Retina (tissue), 1 donor: ENCODE results near the gene POPDC2.
A peak's percentile ranks its signal among the peaks of the same experiment; 100 is the strongest.
"Not testable (repeated sequence)": the region's sequence is repeated elsewhere in the genome, so short reads cannot be mapped to it uniquely, and the experiment has no call there.

Experiments used
- DNase-seq: peaks from one replicate; pipeline ENCODE4 v3.0.0-alpha.2; 2016

POPDC2 gene, protein sequence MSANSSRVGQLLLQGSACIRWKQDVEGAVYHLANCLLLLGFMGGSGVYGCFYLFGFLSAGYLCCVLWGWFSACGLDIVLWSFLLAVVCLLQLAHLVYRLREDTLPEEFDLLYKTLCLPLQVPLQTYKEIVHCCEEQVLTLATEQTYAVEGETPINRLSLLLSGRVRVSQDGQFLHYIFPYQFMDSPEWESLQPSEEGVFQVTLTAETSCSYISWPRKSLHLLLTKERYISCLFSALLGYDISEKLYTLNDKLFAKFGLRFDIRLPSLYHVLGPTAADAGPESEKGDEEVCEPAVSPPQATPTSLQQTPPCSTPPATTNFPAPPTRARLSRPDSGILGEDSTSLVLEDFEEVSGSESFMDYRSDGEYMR

DNA sequence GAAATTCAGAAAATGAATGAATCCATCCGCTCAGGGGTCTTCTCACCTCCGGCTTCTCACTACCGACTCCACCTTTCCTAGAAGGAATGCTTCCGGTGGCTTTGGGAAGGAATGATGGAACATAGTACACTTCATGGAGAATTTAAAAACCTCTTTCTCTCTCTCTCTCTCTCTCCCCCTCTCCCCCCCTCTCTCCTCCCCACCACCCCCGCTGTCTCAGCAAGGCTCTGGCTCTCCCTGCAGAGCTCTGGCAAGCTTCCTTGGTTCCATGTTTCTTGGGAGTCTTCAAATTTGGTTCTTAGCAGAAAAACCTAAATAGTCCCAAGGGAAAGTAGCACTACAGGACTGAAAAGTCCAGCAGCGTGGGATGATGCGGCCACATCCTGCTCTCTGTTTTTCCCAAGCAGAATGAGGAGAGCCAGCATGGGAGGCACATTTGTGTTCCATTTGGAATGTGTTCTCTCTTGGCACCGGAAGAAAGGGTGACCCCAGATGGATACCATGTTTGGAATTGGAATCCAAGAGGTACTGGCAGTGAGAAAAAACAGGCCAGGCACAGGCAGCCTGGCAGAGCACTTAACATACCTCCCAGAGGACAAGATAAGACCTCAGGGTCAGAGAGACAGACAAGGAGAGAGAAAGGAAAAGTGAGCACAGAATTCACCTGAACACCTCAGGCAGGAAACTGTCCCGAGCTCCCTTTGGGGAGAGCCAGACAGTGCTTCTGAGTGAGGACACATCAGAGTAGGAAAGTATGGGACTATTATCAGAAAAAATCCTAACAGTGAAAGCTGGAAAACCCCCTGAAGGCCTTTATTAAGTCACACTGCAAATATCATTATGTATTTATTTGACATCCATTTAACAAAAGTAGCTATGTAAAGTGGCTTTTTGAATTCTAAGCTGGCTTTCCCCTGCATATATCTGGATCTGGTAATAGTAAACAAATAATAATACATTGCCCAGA lies at the start of gene POPDC2:
Gene POPDC2, minus strand, starts transcription at position 116 of the 967 bp plus-strand sequence. CDS start 166 bp downstream, outside the sequence.
- DNase-seq: no peak

DNA sequence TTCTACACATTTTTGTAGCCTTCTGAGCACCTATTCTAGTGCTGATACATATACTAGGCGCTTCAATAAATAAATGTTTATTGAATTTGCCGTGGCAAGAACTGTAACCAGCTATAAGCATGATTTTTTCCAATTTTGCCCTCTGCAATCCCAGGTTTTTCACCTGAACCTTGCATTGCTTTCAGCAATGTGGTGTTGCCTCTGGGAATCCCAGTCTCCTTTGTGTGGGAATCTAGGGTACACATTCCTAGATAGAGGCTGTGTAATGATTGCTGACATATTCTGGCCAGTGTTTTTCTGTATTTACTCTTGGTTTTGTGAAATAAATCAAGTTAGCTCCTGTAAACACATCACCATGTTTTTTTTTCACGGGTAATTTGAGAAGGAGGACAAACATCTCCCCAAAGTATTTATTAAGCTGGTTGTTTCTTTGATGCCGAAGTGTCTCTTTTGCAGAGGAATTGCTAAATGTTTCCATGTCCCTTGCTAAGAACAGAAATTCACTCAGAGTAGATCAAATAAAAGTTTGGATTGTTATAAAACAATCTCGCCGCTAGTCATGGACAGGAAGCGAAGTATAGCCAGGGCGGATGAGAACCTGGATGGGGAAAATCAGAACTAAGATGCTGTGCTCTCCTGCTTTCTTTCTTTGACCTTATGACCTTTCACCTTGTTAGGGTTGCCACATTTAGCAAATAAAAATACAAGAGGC lies 43.6 kb upstream of the POPDC2 start:
- DNase-seq: peak; percentile 36

DNA sequence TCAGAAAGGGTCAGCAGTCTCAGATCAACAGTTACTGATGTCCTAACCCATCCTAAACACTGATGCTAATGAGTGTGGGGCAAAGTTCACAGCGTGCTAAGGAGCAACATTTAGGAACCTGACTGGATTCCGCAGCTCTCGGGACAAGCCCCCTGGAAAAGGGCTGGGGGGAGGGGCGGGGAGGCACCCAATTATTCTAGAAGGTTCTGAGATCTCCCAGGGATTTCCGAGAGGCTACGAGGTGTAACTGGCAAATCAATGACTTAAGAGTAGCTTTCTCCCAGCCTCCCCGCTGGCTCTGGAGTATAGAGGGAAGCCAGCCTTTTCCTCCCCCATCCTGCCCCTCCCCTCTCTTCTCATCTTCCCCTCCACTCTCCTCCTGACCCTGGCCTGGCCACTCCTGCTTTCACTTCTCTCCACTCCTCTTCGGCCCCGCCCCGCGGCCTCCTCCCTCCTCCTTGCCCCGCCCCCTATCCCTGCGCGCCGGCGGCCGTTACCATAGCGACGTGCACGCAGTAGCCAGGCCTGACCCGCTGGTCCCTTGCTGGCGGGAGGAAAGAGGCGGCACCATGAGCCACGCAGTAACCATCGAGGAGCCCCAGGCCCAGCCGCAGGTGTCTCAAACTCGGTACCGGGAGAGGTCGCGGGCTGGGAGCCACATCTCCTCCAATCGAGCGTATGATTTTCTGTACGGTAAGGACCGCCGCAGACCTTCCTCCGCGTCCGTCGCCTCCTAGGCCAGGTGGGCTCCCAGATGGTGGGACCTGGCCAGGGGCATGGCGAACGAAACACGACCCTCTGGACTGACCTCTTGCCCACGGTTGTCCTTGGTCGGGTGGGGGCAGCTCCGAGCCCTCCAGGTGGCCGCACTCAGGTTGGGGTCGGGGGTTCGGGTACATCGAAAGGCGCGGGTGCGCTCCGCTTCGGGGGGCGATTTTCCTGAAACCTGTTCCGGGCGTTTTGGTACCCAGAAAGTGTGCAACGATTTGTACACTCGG lies 42.4 kb upstream of the POPDC2 start, which contains the start of gene CFAP91:
Gene CFAP91, plus strand, starts transcription at position 493 of the 998 bp plus-strand sequence. Its CDS starts 77 bp downstream, at position 570.
- DNase-seq: peak; percentile 88

DNA sequence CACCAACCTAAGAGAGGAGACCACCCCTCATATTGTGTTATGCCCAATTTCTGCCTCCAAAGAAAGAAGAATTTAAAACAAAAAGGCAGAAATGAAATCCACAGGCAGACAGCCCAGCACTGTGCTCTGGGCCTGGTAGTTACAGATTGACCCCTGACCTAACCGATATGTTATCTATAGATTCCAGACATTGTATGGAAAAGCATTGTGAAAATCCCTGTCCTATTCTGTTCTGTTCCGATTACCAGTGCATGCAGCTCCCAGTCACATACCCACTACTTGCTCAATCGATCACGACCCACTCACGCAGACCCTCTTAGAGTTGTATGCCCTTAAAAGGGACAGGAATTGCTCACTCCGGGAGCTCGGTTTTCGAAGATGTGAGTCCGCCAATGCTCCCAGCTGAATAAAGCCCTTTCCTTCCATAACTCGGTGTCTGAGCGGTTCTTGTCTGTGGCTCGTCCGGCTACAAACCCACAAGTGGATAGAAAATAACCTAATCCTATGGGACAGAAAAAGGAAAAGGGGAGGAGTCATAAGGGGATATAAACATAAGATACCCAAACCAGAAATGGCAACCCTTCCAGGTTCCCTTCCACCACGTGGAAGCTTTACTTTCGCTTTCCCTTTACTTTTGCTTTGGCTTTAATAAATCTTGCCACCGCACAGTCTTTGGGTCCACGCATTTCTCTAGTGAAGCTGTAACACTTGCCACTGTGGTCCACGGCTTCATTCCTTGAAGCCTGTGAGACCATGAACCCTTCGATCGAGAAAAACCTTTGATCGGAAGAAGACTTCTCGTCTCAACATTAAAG lies 40.7 kb upstream of the POPDC2 start:
- no peak for DNase-seq

DNA sequence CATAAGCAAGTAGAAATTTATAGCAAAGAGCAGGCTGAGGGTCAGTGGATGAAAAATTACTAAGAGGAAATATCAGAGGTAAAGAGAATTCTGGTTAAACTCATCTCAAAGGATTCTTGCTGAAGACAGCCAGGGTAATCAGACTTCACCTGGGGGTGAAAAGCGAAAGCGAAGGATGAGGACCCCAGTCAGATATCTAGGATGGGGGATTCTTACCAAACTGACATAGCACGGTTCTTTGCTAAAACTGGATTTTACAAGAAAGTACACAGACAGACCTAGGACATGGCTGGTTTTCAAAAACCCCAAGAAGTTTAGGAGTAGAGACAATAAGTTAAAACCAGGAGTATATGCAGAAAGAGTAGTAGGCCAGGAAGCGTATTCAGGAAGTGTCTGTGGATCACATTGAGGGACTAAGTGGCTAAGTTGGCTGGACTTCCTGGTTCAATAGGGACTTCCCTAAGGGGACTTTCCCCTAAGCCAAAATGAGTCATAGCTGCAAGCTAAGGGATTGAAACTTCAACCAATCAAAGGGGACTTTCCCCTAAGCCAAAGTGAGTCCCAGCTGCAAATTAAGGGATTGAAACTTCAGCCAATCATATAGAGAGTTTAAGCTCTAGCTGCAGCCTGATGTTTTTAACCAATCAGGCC lies 40.0 kb upstream of the POPDC2 start:
- DNase-seq: no peak

DNA sequence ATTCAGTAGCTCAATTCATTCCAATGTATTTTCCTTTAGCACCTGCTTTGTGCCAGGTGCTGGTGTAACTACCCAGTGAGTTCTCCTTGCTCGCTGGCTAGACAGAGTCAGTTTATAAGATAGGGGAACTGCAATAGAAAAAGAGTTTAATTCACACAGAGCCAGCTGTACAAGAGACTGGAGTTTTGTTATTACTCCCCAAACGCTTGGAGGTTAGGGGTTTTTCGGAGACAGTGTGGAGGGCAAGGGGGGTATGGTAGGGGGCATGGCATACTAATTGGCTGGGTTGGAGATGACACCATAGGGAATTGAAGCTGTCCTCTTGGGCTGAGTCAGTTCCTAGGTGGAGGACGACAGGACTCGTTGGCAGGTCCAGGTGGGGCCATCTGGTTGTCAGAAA lies 37.0 kb upstream of the POPDC2 start:
- DNase-seq: no peak

DNA sequence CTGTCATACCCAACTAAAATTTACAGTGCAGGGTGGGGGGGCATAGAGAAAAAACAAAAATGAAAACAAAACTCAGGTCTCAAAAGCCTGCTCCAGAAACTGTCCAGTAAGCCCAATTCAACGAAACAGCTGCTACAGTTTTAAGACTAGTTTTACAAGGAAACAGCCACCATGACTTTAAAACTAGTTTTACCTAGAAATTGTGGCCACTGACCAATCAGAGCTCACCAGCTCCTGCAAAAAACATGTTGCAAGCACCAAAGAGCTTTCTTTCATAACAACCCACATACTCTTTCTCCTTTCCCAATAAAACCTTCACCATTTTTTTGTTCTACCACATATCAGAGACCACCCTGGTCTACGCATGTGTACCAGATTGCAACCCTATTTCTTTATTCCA lies 35.1 kb upstream of the POPDC2 start:
- no peak for DNase-seq

DNA sequence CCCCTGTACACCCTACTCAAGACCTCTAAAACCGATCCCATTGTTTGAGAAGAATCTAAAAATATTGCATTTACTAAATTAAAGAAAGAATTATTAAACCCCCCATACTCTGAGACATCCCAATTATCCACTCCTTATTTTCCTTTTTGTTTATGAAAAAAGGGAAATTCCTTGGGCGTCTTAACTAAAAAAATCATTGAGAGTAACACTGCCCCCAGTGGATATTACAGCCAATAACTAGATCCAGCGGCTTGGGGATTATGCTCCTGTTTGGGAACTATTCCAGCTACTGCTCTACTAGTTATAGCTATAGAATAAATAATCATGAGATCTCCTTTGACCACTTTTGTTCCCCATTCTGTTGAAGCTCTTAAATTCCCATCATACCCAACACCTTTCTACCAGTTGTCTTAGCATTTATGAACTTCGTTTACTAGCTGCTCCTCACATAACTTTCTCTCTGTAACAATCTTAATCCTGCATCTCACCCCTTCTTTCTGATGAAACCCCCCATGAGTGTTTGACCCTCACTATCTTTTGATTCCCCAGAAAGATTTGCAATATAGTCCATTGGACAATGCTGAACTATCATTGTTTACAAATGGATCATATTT lies 29.8 kb upstream of the POPDC2 start:
- no peak for DNase-seq

DNA sequence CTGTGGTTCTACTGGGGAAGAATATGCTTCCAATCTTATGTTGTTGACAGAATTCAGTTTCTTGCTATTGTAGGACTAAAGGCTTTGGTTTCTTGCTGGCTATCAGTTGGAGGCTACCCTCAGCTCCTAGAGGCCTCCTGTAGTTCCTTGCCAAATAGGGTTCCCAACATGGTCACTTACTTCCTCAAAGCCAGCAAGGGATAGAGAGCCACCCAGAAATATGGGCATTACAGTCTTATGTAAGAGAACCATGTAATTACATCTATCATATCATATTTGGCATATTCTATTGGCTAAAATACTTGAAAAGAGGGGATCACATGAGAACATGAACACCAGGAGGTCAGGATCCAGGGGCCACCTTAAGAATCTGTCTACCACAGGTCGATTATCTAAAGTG lies 23.0 kb upstream of the POPDC2 start:
- DNase-seq: no peak

DNA sequence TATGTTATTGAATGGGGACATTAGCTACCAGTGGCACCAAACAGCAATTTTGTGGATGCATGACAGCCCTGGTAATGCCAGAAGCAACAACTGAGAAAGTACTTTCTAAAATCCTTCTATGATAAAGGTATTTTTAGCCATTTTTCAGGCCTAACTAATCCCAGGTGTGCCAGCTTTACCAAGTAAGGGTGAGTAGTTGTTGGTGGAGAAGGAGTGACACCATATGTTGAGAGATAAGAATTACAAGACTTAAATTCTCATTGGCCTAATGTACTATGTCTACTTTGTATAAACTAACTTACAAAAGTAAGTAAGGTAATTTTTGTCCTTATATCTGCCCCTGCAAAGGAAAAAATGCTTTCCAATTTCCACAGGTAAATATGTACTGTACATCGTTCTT lies 20.9 kb upstream of the POPDC2 start:
- no peak for DNase-seq

DNA sequence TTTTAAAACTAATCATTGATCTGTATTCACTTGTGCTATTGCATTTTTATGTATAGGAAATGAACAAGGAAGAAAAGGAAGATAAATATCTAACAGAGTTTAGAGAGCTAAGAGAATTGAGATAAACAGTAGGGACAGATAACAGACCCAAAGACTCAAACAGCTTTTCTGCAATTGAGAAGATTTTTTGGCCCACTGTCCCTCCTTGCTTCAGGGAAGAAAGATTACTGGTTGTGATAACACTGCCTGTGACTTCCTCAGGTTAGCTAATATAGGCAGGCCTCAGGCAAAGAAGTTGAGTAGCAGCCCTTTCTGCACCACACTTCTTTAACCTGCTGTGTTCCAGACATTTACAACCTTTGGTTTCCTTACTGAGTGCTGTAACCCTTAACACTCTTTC lies 19.5 kb upstream of the POPDC2 start:
- DNase-seq: no peak

DNA sequence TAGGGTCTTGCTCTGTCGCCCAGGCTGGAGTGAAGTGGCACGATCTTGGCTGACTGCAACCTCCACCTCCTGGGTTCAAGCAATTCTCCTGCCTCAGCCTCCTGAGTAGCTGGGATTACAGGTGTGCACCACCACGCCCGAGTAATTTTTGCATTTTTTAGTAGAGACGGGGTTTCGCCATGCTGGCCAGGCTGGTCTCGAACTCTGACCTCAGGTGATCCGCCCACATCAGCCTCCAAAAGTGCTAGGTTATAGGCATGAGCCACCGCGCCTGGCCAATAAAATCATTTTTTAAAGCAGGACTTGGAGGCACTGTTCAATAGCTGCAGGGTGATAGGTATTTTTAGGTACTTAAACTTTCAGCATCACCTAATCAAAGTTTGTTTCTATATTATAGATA lies 17.8 kb upstream of the POPDC2 start:
- not testable (repeated sequence) for DNase-seq

DNA sequence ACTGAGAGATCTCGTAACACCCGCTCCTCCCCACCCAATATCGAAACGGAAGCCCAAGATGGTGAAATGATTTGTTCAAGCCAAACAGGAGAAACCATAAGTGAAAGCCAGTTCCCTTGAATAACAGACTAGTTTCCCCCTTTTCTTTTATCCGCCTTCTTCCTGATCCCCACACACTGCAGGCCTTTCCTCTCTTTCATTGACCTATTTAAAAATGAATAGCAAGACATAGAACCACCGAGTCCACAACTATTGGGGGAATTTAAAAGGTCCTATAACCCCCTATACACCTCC lies 17.2 kb upstream of the POPDC2 start:
- no peak for DNase-seq

DNA sequence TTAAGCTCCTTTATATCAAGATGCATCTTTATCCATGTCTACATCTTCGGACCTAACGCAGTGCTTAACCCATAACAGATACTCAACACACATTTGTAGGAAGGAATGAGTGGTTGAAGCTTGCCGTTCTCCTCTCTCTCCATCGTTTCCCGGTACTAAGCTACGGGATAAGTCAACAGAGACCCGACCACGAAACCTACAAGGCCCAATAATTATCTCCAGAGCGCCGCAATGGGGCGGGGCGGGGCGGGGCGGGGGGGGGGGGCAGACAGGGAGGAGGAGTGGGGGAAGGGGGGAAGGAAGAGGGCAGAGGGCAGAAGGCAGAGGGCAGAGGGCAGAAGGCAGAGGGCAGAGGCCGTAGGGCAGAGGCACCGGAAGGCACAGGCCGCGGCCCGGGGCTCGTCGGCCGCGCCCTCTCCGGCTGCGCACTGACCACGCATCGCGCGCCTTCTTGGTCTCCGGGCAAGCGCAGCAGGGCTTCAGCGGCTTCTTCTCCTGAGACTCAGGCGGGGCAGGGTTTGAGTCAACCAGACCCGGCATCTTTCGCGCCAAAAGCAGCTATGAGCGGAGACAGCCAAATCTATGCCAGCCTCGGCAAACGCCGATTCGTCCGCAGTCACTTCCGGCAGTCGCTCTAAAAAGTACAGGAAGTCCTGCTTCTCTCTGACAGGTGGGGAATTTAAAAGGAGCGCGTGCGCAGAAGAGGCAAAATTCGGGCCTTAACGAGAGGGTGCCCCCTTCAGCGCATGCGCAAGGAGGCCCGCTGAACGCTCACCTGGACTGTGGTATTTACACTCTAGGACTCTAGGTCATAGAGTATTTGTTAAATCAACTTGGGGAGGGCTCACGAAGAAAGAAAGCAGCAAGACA lies 16.6 kb upstream of the POPDC2 start, which contains the start of gene COX17:
Gene COX17, minus strand, starts transcription at position 636 of the 870 bp plus-strand sequence. Its CDS starts 96 bp downstream, at position 540.
- DNase-seq: peak; percentile 93

DNA sequence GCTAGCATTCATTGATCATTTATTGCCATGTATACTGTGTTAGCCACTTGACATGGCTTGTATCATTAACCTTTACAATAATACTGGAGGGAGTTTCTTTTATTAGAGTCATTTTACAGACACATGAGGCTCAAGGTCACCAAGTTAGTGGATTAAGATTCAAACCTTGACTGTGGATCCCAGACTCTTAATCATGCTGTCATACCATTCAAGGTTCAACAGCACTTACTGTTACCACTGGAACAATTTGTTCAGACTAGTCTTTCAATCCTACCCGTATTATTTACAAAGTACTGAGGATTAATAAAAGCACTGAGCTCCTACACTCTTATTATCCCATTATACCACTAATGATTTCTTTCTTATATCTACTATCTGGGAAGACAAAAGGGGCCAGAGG lies 15.6 kb upstream of the POPDC2 start:
- no peak for DNase-seq

DNA sequence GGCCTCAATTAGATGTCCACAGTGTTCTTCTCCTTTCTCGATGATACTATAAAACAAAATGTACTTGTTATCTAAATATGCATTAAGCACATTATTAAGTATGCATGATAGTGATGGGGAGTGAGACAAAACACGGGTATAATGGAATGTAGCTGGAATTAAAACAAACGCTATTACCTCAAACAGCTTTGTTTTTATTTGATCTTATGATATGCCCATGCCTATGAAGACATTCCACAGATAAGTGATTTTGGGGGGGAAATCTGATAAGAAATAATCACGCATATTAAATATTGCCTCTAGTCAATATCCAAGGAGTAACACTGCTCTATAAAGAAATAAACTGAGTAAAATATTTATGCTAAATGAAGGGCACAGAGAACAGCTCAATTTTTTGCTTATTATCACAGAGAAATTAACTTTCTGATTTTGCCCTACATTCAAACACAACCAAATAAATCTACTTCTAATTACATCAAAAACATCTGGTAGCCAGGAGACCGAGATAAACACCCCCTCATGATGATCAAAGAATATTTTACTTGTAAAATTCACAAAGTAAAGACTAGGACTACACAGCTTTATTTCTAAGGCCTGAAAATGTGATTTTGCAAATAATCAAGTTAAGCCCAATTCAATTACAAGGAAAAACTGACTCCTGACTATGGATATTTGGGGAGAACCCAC lies 14.9 kb upstream of the POPDC2 start:
- no peak for DNase-seq

DNA sequence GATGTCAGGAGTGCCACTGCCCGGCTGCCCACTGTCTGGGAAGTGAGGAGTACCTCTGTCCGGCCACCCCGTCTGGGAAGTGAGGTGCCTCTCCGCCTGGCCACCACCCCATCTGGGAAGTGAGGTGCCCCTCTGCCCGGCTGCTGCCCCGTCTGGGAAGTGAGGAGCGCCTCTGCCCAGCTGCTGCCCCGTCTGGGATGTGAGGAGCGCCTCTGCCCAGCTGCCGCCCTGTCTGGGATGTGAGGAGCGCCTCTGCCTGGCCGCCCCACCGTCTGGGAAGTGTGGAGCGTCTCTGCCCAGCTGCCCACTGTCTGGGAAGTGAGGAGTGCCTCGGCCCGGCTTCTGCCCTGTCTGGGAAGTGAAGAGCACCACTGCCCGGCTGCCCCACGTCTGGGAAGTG lies 13.5 kb upstream of the POPDC2 start:
- DNase-seq: no peak

DNA sequence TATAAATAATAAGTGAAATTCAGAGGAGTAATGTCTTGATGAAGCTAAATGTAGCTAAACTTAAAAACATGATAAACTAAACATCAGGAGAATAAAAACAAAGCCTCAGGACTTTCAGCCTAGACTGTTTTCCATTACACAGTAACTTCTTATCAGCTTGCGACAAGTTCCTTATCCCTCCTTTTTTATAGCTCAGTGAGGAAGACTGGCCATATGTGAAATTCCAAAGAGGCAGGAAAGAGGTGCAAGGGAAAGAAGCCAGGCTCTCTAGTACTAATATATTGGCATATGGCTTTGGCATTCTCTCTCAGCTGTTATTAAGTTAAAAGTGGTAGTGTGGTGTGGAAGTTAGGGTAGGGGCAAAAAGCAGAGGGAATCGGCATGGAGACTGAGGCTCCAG lies 12.4 kb upstream of the POPDC2 start:
- DNase-seq: no peak
